GM19438 (cell line): Measurements from ENCODE around the gene TASOR.
A peak's percentile ranks its signal among the peaks of the same experiment; 100 is the strongest.
"Not testable (repeated sequence)": the region's sequence is repeated elsewhere in the genome, so short reads cannot be mapped to it uniquely, and the experiment has no call there.

ENCODE experiments used
- ATAC-seq: cut with Tn5 transposase; IDR thresholded peaks from one replicate; pipeline ENCODE4 v1.9.1; 2021; ENCODE audit warnings: low read depth; ENCODE audit not compliant: unreplicated experiment

Gene TASOR

GRCh38 chr3:56683122-56683817 is at the start of gene TASOR:
TASOR (minus strand) TSS chr3:56683265; CDS start chr3:56683006, 259 bp downstream.
- peak; percentile 76 for ATAC-seq

- no peak for ATAC-seq
Measured at GRCh38 chr3:56732109-56732508, 49.0 kb upstream of the TASOR start.

- peak; percentile 98 for ATAC-seq
Measured at GRCh38 chr3:56725175-56725574, 42.1 kb upstream of the TASOR start.

DNA sequence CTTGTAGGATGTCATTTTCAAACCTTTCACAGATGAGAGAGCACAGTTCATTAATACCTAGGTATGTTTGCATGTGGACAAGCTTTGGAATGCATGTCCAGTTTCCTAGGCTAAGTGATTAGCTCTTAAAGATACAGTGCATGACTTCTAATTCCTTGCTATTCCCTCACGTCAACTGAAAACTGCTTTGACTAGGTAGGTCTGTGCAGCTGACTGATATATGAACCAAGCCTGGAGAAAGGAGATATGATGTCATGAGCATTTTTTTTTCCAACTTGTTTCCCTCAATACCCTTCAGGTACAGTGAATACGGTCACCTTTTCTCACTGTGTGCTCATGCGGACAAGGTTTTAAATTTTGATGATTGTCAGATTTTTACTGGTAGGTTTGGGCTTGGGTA is 41.6 kb upstream of the TASOR start:
- ATAC-seq = no peak

DNA sequence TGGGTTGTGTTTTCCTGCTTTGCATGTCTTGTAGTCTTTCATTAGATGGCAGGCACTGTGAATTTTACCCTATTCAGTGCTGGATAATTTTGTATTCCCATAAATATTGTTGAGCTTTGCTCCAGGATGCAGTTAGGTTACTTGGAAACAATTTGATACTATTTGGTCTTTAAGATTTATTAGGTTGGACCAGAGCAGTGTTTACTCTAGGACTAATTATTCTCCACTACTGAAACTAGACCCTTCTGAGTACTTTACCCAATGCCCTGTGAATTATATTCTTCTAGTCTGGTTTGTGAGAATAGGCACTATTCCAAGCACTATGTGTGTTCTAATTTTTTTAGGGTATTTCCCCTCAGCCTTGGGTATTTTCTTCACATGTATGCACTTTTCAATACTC is 37.8 kb upstream of the TASOR start:
- ATAC-seq = no peak

DNA sequence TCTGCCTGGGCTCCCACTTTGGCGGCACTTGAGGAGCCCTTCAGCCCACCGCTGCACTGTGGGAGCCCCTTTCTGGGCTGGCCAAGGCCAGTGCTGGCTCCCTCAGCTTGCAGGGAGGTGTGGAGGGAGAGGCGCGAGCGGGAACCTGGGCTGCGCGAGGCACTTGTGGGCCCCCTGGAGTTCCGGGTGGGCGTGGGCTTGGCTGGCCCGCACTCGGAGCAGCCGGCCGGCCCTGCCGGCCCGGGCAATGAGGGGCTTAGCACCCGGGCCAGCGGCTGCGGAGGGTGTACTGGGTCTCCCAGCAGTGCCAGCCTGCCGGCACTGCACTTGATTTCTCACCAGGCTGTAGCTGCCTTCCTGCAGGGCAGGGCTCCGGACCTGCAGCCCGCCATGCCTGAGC is 35.7 kb upstream of the TASOR start:
- ATAC-seq = not testable (repeated sequence)

- ATAC-seq = no peak
Measured at GRCh38 chr3:56711344-56711743, 28.3 kb upstream of the TASOR start.

- ATAC-seq = not testable (repeated sequence)
Measured at GRCh38 chr3:56707412-56707811, 24.3 kb upstream of the TASOR start.

DNA sequence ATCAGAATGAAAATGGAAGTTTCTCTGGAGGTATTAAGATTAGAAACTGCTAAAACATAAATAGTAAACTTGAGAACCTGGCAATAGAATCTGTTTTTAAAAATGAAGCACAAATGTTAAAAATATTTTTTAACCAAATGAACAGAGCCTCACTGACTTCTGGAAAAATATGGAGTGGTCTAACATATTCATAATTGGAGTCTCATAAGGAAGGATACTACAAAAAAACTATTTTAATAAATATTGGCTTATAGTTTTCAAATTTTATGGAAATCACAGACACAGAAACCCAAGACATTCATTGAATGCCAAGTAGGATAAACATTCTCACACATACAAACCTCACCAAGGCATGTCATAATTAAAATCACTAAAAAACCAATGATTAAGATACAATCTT is 23.6 kb upstream of the TASOR start:
- no peak for ATAC-seq

GRCh38 chr3:56704706-56705105 is 21.6 kb upstream of the TASOR start:
- no peak for ATAC-seq

GRCh38 chr3:56702490-56703315 is 19.6 kb upstream of the TASOR start:
- ATAC-seq = no peak

GRCh38 chr3:56700151-56700550 is 17.1 kb upstream of the TASOR start:
- no peak for ATAC-seq

DNA sequence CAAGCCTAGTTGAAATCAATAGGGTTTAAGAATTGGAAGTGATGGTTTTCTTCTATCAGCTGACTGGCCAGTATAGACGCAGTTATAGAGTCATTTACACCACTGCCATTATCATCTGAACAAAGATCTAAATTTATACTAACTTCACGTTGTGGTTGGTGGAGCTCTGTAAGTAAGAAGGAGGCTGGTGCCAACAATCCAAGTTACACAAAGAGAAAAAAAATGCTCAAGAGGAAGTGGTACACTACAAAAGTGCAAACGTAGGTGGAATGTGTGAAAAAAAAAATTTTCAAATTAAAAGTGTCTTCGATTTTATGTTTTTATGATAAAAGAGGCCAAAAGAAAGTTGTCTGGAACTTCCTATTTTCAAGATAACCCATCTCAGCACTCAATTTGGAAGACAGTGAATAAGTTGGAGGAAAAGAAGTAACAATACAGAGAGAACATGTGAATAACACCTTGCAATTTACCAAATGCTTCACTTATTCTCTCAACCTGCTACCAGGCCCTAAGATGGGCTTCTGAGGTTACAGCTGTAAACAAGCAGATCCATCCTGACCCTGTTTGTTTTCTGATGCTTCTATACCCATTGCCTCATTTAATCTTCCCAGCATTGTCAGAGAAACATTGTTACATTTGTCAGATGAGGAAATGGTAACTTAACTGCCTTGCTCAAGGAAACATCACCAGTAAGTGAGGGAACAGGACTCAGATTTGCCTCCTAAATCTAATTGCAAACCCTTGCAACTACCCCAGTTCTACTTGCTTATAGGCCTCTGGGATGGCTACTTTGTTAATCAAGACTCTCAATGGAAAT is 12.0 kb upstream of the TASOR start:
- ATAC-seq = no peak

DNA sequence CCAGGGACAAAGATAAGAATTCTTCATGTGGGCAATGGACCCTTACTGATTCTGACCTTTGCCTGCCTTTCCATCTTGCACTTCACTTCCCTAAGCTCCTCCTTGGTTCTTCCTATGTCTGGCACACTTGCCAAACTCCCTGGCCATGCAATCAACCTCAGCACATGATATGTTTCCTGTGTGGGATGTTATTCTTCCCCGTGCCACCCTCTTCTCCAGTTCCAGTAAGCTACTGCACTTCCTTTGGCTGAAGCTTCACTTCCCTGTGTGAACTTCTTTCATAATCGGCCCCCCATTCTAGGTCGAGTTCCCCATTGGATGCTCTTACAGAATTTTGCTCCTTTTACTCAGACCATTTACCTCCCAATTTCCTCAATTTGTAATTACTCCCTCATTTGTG is 10.7 kb upstream of the TASOR start:
- no peak for ATAC-seq

- not testable (repeated sequence) for ATAC-seq
Measured at GRCh38 chr3:56692520-56693433, 9.7 kb upstream of the TASOR start.

GRCh38 chr3:56692001-56692365 is 8.9 kb upstream of the TASOR start:
- ATAC-seq = not testable (repeated sequence)

DNA sequence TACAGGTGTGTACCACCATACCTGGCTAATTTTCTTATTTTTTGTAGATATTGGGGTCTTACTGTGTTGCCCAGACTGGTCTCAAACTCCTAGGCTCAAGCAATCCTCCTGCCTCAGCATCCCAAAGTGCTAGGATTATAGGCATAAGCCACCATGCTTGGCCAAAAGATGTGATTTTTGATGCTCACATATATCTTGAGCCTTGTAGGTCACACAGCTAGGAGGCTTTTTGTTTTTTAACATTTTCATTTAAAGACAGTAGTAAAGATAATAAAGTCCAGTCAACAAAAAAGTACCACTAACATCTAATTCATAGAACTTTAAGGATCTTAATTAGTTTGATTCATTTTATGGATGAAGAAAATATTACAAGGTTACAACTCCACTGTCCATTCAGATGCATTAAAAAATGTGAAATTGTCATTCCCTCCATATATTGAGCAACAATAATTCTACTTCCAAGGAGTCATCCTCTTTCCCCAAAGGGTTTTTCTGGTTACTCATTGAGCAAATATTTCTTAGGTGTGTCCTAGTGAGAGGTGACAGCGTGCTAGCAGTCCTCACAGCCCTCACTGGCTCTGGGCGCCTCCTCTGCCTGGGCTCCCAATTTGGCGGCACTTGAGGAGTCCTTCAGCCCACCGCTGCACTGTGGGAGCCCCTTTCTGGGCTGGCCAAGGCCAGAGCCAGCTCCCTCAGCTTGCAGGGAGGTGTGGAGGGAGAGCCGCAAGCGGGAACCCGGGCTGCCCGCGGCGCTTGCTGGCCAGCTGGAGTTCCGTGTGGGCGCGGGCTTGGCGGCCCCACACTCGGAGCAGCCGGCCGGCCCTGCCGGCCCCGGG is 8.3 kb upstream of the TASOR start:
- ATAC-seq = no peak

DNA sequence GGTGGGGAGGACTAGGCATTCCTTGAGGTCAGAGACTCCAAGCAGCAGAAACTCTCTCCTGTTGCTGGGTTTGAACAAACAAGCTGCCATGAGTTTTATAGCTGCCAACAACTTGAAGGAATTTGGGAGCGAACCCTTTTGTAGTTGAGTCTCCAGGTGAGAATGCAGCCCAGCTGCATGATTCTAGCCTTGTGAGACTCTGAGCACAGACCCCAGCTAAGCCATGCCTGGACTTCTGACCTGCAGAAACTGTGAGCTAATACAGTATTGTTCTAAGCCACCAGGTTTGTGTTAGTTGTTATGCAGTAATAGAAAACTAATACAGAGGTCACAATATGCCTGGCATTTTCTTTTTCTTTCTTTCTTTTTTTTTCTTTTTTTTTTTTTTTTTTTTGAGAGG is 6.2 kb upstream of the TASOR start:
- no peak for ATAC-seq

DNA sequence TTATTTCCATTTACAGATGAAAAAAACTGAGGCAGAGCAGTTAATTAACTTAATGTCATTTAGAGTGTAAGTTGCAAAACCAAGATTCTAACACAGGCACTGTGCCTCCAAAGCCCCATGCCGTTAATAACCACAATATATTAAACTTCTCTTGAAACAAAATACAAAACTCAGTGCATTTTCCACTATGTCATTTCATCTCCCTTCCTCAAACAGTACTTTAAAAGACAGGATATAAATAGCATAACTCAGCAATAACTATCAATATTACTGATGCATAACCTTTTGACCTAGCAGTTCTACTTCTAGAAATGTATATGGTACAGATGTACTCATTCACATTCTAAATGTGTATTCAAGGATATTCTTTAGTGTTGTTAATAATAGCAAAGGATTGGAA is 5.1 kb upstream of the TASOR start:
- ATAC-seq = no peak
